ENCODE data around the gene SAMD5.

Gene SAMD5

GRCh38 chr6:147595961-147596360 is 87.5 kb downstream of the SAMD5 start:
- DNase-seq (ENCODE audit: extremely low read depth, insufficient read length): no peak
- no peak for TF ChIP-seq CTCF (IDR thresholded peaks at IDR 0.05; ENCODE audit: insufficient read depth, low read length, poor library complexity, severe bottlenecking)
- Histone ChIP-seq H3K27me3 (replicated peaks; ENCODE audit: control insufficient read depth, insufficient read depth, low read length) (no peaks in the 10 kb centered on the region), H3K4me3 (replicated peaks; ENCODE audit: low read depth, low read length) (no peak overlapping the region), H3K36me3 (ENCODE audit: control insufficient read depth, insufficient read depth, low read length) (no peaks in the 10 kb centered on the region)

DNA sequence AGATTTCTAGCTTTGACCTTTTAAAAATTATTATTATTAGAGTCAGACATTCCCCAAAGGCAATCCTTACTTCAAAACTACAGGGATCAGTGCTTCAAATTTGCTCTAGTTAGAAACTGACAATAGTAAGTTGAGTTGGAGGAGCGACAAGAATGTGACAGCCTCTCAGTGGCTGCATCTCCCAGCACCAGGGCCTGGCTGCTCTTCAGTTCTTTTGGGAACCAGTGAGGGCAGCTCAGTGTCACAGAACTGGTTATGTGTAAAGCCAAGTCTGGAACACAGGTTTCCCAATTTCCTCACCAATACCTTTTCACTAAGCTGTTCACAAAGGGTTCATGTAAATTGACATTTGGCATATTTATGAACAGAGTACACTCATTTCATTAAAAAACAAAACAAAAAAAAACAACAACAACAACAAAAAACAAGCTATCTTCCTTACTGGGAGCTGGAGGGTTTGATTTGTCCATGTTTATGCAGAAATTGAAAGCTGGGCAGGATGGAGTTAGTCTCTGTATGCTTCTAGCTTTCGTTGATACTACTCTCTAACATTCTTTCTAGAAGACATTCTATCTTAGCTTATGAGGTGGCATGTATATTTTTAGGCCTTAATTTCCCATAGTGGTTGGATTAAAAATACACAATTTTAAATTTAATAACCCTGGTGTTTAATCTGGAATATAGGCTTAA is 95.0 kb downstream of the SAMD5 start:
- H3K4me3 ChIP-seq (replicated peaks; ENCODE audit: low read depth, low read length): no peak overlapping the region

DNA sequence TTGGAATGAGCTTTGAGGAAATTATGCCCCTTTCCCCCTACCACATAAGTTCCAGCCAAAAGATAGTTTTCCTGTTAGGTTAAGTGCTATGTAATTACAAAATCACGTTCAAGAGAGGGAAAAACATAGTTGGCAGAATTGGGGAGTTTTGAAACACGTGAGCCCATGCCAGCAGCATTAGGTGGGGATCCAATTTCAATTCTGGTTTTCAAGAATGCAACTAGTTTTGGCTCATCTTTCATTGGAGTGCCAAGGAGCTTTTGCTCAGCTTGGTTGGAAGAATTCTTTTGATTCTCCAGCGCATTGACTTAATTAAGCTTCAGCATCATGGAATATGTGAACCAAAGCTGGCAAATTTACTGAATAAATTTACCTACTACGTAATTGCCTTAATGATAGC is 95.9 kb downstream of the SAMD5 start:
- no peak overlapping the region for H3K4me3 ChIP-seq (replicated peaks; ENCODE audit: low read depth, low read length)
- DNase-seq (ENCODE audit: extremely low read depth, insufficient read length): no peak
- no peaks in the 10 kb centered on the region for H3K36me3 ChIP-seq (ENCODE audit: control insufficient read depth, insufficient read depth, low read length)
- no peaks in the 10 kb centered on the region for H3K27me3 ChIP-seq (replicated peaks; ENCODE audit: control insufficient read depth, insufficient read depth, low read length)
- TF ChIP-seq CTCF (IDR thresholded peaks at IDR 0.05; ENCODE audit: insufficient read depth, low read length, poor library complexity, severe bottlenecking): no peak

More for the DNA sequence above, 95.0 kb downstream of the SAMD5 start:
- TF ChIP-seq CTCF (IDR thresholded peaks at IDR 0.05; ENCODE audit: insufficient read depth, low read length, poor library complexity, severe bottlenecking): no peak
- DNase-seq (ENCODE audit: extremely low read depth, insufficient read length): no peak
- Histone ChIP-seq H3K27me3 (replicated peaks; ENCODE audit: control insufficient read depth, insufficient read depth, low read length) (no peaks in the 10 kb centered on the region), H3K36me3 (ENCODE audit: control insufficient read depth, insufficient read depth, low read length) (no peaks in the 10 kb centered on the region)

DNA sequence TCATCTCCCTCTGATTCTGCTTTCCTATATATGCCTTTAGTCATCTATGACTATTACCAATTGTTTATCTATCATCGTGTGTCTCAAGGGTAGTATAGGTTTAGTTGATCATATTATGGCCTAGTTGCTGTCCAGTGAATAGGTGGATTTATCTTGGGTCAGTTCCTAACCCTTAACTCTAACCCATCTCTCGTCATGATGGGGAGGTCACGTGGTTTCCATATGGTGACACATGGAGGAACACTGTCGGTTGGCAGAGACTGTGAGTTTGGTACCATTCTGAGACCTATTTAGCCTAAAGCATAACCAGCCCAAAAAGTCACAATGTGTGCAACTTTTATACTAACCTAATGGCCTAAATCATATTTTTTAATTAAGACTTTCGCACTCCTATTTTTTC is 103.5 kb downstream of the SAMD5 start:
- TF ChIP-seq CTCF (IDR thresholded peaks at IDR 0.05; ENCODE audit: insufficient read depth, low read length, poor library complexity, severe bottlenecking): no peak
- Histone ChIP-seq H3K36me3 (ENCODE audit: control insufficient read depth, insufficient read depth, low read length) (no peaks in the 10 kb centered on the region), H3K4me3 (replicated peaks; ENCODE audit: low read depth, low read length) (no peak overlapping the region), H3K27me3 (replicated peaks; ENCODE audit: control insufficient read depth, insufficient read depth, low read length) (no peaks in the 10 kb centered on the region)
- no peak for DNase-seq (ENCODE audit: extremely low read depth, insufficient read length)

GRCh38 chr6:147614501-147614900 is 106.0 kb downstream of the SAMD5 start:
- H3K4me3 ChIP-seq (replicated peaks; ENCODE audit: low read depth, low read length): no peak overlapping the region
- H3K27me3 ChIP-seq (replicated peaks; ENCODE audit: control insufficient read depth, insufficient read depth, low read length): no peaks in the 10 kb centered on the region
- H3K36me3 ChIP-seq (ENCODE audit: control insufficient read depth, insufficient read depth, low read length): no peaks in the 10 kb centered on the region
- TF ChIP-seq CTCF (IDR thresholded peaks at IDR 0.05; ENCODE audit: insufficient read depth, low read length, poor library complexity, severe bottlenecking): no peak
- no peak for DNase-seq (ENCODE audit: extremely low read depth, insufficient read length)

Measured in GM06990 (cell line).